ENCODE results near the gene JAK3.

JAK3 gene

DNA sequence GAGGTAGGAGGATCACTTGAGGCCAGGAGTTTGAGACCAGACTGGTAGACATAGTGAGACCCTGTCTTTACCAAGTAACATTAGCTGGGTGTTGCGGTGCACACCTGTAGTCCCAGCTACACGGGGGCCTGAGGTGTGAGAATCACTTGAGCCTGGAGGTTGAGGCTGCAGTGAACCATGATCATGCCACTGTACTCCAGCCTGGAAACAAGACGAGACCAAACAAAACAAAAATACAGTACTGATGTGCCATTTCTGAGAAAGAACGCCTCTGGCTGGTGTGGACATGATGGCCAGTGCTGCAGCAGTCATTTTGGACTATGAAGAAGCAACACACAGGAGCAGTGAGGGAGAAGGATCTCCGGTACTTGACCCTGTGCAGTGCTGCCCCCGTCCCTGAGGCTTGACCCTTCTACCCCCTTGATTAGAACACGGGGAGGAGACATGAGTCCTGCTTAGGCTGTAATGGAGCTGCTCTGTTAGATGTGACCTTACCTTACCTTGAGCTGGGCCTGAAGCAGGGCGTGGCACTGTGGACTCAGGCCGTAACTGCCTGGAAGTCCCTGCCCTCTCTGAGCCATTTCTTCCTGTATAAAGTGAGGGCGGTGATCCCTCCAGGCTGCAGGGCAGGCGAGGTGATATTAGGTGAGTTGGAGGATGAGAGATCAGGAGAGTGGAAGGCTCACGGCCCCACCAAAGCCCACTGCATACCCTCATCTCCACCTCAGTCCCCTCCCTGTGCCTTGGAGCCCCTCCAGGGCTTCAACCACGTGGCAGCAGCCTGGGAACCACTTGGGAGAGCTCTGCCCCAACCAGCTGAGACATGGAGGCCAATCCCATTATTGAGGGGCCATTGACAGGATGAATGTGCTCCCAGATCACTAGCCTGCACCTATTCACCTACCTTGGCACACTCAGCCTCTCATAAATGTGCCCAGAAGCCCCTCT is 17.9 kb upstream of the JAK3 start:
- no peak for DNase-seq

DNA sequence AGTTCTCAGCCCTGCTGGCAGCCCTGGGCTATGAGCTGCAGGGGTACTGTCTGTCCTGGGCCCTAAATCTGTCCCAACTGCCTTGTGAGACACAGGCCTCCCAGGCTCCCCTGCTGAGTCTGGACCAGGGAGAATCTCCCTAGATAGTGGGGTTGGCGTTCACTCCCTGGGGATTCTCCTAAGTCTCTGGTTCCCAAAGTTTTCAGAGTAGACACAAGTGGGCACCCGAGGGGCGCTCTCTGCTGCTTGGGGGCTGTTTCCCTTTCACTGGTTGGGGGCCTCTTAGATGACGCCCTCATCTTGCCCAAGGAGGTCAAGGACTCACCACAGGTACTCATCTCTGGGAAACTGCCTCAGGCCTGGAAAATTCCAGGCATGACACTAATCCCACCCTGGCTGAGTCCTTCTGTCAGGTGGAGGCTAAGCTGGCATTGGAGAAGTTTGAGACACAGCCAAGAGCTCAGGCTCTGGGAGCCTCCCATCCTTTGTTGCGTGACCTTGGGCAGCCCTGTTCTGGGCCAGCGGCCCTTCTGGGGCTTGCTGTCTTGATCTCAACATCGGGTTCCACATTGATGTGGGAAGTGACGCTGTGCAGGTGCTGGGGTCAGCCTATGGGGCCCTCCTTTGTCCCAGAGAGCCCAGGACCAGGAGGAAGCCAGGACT is 15.9 kb upstream of the JAK3 start:
- no peak for DNase-seq

DNA sequence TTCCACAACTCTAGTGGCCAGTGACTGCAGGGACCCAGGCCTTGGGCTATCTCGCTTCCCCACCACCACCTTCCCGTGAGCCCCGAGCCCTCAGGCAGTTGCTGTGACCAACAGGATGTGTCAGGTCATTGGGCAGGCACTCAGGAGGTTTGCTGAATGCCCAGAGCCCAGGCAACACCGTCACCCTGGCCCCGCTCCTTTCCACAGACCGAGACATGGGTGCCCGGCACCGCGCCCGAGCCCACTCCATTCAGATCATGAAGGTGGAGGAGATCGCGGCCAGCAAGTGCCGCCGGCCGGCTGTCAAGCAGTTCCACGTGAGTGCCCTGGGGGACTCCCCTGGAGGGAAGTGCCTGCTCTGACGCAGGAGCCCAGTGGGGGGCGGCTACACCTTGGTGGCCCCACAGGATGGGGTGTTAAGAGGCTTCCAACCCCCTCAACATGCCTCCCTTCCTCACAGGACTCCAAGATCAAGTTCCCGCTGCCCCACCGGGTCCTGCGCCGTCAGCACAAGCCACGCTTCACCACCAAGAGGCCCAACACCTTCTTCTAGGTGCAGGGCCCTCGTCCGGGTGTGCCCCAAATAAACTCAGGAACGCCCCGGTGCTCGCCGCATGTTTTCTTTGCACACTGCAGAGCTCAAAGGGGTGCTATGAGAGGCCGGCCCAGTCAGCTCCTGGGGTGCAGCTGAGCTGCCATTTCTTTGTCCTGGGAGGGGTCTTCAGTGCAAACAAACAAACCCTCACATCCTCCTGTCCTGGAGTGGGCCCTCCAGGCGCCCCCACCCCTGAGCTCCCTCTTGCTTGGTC is 15.1 kb upstream of the JAK3 start:
- no peak for DNase-seq

DNA sequence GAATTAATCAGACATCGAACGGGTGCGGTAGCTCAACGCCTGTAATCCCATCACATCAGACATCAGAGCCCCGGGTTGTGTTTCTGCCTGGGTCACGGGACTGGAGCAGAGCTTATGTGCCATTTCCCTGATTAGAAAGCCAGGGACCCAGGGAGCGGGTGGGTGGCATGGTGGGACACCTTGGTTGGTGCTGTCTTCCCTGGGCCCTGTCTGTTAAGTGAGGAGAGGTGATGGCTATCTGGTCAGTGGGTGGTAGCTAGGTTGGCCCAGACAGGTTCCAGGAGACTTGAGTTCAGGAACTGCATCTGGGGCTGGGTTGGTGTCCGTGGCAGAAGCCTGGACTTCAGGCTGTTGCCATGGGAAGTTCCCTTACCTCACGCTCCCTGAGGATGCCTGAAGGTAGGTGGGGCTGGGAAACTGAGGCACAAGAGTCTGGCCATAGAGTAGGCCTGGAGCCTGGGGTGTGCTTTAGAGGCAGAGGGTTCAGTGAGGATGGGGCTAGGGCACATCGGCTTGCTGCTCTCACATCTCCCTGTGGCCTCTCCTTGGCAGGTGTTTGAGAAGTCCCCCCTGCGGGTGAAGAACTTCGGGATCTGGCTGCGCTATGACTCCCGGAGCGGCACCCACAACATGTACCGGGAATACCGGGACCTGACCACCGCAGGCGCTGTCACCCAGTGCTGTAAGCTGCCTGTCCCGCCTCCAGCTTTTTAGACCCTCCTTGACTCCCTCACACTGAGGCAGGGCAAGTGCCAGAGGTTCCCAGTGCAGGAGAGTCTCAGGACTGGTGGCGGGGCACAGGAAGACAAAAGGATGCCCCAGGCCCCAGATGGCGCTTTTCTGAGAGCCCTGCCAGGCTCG is 14.0 kb upstream of the JAK3 start:
- DNase-seq = no peak

DNA sequence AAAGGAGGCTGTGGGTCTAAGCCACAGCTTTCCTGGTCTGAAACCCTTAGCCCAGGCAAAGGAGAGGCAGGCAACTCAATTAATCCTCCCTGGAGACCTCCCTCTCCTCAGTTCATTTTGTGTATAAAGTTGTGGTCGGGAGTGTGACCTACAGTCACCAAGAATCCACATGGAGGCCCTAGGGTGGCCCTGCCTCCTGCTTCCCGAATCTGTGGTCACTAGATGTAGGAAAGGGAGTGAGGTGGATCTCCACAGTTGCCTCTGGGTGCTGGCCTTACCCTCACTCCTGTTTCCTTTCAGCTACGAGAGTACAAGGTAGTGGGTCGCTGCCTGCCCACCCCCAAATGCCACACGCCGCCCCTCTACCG is 13.2 kb upstream of the JAK3 start:
- DNase-seq = no peak

DNA sequence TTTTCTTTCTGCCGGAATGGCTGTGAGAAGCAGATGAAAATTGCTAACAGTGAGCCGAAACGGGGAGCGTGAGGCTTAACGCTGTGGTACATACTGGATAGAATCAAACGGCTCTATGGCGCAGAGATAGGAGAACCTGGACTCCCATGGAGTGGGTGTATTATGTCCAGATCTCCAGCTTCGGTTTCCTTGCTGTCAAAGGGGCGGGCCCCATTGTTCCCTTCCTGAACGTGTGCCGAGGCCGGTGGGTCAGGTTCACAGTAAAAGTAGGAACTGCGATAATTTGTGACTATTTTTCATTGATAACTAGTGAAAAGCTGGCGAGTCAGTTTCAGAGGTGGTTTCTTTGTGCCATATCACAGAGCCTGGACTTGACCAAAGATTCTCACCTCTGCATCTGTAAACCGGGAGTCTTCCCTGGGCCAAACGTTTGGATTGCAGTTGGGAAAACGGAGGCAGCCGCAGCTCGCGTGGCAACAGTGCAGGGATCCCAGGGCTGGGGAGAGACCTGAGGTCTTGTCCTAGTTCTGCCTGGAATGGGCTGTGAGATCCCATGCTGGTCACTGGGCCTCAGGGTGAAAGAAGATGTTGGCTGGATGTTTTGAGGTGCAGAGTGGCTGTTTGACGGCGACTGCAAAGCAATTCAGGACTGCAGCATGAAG is 12.7 kb upstream of the JAK3 start:
- no peak for DNase-seq

DNA sequence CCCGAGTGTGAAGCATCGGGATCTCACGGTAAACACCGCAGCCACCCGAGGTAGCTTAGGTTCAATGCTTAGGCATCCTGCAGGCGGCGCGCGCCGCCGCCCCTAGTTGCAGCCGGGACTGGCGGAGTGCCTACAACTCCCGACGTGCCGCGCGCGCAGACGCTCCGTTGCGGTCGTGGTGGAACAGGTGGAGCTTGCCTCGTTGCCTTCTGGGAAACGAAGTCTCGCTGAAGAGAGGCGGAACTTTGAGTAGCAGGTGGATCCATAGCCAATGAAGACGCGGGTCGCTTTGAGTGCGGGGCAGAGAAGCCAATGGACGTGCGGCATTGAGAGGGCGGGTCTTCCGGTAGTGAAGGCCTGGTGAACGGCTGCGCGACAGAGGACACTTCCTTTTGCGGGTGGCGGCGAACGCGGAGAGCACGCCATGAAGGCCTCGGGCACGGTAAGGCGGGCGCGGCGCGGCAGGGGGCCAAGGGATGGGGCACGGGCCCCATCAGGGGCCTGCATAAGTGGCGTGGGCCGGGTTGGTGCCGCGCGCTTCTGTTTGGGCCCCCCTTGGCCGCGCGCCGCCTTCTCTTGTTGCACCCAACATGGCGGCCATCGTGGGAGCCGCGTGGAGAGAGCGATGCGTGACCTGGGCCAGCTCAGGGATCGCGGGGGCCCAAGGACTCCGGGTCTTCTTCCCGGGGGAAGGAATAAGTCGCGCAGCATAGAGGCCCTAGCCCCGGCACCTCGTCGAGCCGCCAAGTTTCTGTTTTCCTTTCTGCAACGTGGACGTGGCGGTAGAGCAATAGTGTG is 11.9 kb upstream of the JAK3 start, which contains the start of gene RPL18A:
Gene RPL18A (plus strand): TSS at position 378 of the 798 bp plus-strand sequence. CDS start 47 bp downstream, at position 425.
- peak; percentile 99 for DNase-seq

DNA sequence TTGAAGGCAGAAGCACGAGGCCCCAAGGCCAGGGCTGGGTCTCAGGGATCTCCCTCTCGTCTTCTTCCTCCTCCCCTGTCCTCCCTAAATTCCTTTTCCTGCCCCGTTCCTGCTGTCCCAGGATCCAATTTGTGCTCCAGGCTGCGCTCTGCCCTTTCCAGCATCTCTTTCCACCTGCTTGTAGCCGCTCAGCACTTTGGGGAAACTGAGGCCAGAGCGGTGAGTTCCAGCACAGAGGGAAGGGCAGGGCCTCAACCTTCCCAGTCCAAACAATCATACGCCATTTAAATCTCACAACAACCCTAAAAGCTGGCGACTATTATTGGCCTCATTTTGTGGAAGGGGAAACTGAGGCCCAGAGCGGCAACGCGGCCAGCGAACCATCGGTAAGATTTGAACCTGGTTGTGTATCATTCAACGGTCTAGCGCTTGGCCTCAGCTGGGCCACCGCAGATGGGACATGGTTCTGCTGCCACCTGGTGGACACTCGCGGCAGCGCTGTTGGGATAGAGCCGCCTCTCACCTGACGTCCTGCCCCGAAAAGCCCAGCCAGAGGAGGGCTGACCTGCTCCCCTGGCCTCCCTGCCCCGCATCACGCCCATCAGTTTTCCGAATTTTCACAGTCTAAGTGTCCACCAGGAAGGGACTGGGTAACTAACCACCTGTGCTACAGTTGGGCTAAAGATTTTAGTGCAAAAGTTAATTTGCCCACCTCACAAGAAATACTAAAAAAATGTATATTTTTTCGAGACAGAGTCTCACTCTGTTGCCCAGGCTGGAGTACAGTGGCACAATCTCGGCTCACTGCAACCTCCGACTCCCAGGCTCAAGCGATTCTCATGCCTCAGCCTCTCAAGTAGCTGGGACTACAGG is 7.7 kb upstream of the JAK3 start:
- DNase-seq = peak; percentile 76

DNA sequence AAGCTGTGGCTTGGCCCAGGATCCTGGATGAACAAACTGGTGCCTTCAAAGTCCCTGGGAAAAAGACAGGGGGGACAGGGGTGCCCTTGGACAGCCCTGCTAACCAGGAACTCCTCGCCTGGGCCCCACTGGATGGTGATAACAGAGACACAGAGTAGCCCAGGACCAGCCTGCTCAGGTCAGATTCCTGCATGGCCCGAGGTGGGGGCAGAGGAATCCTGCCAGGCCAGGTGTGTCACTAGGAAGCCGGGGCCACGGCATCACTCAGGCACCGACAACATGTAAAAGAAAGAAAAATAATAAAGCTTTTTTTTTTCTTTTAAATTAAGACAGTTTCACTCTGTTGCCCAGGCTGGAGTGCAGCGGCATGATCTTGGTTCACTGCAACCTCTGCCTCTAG is 6.3 kb upstream of the JAK3 start:
- no peak for DNase-seq

DNA sequence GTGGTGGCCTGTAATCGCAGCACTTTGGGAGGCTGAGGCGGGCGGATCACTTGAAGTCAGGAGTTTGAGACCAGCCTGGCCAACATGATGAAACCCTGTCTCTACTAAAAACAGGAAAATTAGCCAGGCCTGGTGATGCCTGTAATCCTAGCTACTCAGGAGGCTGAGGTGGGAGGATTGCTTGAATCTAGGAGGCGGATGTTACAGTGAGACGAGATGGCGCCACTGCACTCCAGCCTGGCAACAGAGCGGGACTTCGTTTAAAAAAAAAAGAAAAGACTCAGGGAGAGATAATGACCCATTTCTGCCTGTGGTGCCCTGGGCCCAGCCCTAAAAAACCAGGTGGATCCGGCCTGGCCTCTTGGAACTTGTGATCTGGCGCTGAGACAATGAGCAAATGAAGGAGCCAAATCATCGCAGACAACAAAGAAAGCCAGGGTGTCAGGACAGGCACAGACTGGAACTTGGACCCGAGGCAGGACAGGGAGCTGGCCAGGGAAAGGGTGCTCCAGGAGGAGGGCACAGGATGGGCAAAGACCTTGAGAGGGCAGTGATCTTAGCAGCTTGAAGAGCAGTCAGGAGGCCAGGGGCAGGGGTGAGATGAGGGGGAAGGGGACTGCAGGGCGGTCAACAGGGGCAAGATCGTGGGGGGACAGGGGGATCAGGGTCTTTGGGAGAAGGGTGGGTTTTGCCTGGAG is 962 bp upstream of the JAK3 start:
- no peak for DNase-seq

DNA sequence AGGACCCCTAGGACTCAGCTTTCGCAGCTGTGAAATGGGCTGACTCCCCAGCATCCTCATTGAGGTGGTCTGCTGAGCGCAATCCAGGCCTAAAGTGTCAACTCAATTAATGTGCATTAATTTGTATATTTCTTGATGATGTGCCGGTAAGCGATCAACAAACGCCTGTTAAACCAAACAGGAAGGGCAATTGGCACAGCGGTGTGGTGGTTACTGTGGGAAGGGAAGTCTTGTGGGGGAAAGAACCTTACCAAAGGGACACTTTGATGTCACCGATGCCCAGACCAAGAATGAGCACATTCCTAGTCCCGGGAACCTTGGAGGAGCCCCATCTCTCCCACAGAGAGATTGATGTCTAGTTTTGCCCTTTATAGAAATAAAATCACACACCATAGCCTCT is 1.6 kb downstream of the JAK3 start:
- peak; percentile 58 for DNase-seq

DNA sequence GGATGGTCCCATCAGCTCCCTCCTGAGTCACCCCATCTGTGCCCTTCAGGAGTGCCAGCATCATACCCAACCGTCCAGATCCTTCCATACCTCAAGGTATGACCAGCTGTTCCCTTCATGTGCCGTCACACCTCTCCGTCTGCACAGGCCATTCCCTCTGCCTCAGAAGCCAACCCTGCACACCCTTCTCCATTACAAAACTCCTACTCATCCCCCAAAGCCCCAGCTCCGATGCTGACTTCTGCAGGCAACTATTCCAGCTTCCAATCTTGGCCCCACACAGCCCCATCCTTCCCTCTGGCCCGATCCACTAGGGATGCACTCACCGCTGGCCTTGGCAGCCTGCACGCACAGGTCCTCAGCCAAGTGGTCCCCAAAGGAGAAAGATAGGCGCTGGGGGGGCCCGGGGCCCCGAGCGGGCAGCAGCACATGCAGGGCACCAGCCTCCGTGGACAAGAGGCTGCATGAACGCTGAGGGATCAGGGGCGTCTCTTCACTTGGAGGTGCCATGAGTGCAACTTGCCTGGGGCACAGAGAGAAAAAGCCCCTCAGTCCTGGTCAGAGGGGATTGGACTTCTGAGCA is 3.8 kb downstream of the JAK3 start:
- DNase-seq = no peak

DNA sequence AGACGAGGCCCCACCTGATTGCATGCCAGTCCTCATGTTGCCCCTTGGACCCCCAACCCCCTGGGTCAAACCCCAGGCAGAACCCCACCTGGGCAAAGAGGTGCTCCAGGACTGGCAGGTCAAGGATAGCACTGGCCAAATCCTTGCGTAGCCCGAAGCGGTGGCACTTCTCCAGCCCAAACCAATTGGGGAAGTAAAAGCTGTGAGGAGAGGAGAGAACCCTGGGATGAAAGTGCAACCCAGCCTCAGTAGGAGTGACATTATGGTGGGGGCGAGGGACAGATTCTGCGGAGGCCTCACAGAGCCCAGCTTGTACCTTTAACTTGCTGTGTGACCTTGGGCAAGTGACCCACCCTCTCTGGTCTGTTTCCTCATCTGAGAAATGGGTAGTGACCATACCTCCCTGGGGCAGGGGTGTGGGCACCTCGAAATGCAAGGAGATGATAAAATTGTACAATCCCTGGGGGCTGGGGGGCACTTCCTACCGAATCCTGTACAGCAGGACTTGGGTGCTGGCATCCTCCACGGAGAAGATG is 4.4 kb downstream of the JAK3 start:
- DNase-seq = no peak

DNA sequence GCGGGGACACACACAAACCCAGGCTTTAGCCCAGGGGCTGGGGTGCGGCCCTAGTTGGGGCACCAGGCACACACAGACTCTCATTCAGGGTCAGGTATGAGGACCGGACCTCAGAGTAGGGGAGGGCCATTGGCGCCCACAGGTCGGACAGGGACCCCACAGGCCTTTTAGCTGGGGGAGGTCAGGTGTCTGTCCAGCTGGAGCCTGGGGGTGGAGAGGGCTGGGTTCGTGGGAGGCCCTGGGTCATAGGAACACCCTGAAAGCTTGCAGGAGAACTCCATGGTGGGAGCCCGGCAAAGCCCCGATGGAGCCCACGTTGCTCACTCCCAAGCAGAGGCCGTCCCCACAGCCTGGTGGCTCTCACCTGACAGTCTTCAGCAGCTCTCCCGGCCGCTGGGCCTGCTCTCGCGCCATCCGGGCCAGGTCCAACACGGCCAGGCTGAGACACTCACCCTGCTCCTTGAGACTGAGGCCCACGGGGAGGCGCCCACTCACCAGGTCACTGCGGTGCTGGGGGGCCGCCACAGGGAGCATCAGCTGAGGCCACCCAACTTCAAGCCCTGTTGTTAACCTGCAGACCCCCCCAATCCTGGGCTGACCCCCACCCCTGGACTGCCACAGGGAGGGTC is 5.0 kb downstream of the JAK3 start:
- no peak for DNase-seq

DNA sequence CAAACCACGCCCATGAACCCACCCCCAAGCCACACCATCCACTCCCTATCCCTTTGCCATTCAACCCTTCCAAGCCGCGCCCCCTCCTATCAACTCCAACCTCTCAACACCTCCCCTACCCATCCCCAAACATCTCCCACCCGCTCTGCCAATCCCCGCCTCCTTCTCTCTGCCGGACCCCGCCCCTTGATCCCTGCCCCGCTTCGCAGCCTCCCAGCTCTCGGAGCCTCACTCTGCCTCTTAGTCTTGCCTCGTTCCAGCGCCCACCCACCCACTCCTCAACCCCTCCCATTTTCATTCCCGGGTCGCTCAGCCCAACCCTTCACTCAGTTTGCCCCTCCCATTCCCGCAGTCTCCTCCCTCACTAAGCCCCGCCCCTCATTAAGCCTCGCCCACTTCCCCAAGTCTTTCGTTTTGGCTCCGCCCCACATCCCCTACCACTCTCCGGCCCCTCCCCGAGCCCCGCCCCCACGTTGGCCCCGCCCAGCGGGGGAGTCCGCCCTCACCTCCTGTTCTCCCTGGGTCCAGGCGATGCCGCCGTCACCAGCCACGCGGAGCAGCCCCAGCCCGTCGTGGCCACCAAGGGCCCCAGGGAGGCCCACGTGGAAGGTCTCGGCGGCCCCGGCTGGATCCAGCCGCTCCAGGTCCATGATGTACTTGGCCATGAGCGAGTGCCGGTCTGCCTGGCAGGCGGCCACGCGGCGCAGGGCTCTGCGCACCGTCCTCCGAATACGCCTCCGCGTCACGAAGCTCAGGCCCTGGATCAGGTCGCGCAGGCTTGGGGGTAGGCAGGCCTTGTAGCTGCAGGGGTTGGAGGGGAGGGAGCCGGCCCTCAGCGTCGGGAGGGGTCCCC is 5.7 kb downstream of the JAK3 start:
- DNase-seq = no peak

DNA sequence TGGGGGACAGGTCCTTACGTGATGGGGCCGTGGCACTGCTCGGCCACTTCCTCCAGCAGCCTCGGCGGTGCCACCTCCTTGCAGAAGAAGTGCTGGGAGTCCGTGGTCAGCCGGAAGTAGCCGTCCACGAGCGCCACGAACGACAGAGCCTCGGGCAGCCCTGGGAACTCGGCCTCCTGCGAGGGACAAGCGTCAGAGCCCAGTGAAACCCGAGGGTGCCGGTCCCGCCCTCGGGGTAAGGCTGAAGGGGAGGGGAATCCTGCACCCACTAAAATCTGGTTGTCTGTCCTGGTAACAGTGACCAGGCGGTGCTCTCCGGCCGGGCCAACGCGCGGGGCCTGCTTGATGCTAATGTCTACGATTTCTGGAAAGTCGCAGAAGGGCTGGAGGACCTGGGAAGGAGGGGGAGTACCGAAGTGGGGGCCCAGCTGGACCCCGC is 6.4 kb downstream of the JAK3 start:
- DNase-seq = no peak

DNA sequence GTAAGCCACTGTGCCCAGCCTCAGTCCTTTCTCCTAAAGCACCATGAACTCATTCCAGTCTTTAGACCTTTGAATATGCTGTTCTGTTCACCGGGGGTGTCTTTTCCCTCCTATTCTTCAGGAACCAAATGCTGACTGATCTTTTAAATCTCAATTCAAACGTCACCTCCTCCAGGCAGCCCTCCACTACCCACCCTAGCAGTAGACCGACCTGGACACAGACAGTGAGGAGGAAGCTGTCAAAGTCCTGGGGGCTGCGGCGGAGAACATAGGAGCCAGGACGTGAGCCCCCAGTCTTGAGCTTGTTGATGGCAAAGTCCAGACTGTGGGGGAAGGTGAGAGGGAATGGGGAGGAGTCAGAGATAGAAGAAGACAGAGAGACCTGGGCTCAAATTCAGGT is 7.8 kb downstream of the JAK3 start:
- no peak for DNase-seq

Data from central memory CD4-positive, alpha-beta T cell (primary cell).